ENCODE measurements around the gene SMAD3.

Gene SMAD3

GRCh38 chr15:67130673-67131601 lies 65.5 kb downstream of the SMAD3 start:
- Histone ChIP-seq H3K9me3 (ENCODE audit: control insufficient read depth, insufficient read depth, low read length) (no peaks in the 10 kb centered on the region), H3K9ac (ENCODE audit: low read depth, low read length) (no peak overlapping the region), H3K36me3 (ENCODE audit: insufficient read depth, low read length) (no peaks in the 10 kb centered on the region), H3K4me1 (ENCODE audit: insufficient read depth, low read length) (peaks cover 36% of the 10 kb centered on the region)

DNA sequence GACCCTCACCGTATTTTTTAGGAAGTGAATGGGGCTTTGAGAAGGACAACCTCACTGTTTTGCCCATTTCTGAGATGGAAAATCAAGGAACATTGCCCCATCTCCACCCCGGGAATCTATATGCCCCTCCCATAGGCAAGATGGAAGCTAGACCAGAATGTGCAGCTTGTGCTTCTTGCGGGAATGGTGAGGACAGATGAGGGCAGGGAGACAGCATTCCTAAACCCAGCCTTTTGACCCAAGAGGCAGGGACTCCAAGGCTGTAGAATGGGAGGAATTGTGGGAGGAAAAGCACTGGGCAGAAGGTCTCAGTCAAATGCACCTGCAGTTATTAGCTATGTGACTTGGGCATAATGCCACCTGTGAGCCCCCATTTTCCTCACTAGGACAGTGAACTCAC lies 66.9 kb downstream of the SMAD3 start:
- Histone ChIP-seq H3K36me3 (ENCODE audit: insufficient read depth, low read length) (no peaks in the 10 kb centered on the region), H3K9ac (ENCODE audit: low read depth, low read length) (no peak overlapping the region), H3K4me1 (ENCODE audit: insufficient read depth, low read length) (peaks cover 36% of the 10 kb centered on the region), H3K9me3 (ENCODE audit: control insufficient read depth, insufficient read depth, low read length) (no peaks in the 10 kb centered on the region)

GRCh38 chr15:67133026-67133425 lies 67.6 kb downstream of the SMAD3 start:
- H3K9ac ChIP-seq (ENCODE audit: low read depth, low read length), result no peak overlapping the region
- peaks cover 43% of the 10 kb centered on the region for H3K4me1 ChIP-seq (ENCODE audit: insufficient read depth, low read length)
- no peaks in the 10 kb centered on the region for H3K36me3 ChIP-seq (ENCODE audit: insufficient read depth, low read length)
- H3K9me3 ChIP-seq (ENCODE audit: control insufficient read depth, insufficient read depth, low read length), result no peaks in the 10 kb centered on the region

DNA sequence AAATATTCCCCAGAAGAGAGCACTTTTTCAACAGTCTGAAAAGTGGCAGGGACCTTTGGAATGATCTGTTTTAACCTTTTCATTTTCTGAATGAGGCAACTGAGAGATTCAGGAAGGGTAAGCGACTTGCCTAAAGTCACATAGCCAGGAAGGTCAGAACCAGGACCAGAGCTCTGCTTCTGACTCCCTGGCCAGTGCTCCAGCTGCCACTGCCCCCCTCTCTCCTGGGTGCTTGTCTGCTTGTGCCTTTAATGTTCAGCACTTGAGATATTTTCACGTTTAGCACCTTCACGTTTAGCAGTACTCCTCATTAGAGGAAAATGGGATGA lies 68.3 kb downstream of the SMAD3 start:
- no peaks in the 10 kb centered on the region for H3K36me3 ChIP-seq (ENCODE audit: insufficient read depth, low read length)
- peaks cover 49% of the 10 kb centered on the region for H3K4me1 ChIP-seq (ENCODE audit: insufficient read depth, low read length)
- H3K9ac ChIP-seq (ENCODE audit: low read depth, low read length), result no peak overlapping the region
- no peaks in the 10 kb centered on the region for H3K9me3 ChIP-seq (ENCODE audit: control insufficient read depth, insufficient read depth, low read length)

GRCh38 chr15:67134067-67134838 lies 68.9 kb downstream of the SMAD3 start:
- Histone ChIP-seq H3K9me3 (ENCODE audit: control insufficient read depth, insufficient read depth, low read length) (no peaks in the 10 kb centered on the region), H3K4me1 (ENCODE audit: insufficient read depth, low read length) (peaks cover 54% of the 10 kb centered on the region), H3K36me3 (ENCODE audit: insufficient read depth, low read length) (no peaks in the 10 kb centered on the region), H3K9ac (ENCODE audit: low read depth, low read length) (no peak overlapping the region)

- H3K9ac ChIP-seq (ENCODE audit: low read depth, low read length), result no peak overlapping the region
- peaks cover 58% of the 10 kb centered on the region for H3K4me1 ChIP-seq (ENCODE audit: insufficient read depth, low read length)
- no peaks in the 10 kb centered on the region for H3K9me3 ChIP-seq (ENCODE audit: control insufficient read depth, insufficient read depth, low read length)
- no peaks in the 10 kb centered on the region for H3K36me3 ChIP-seq (ENCODE audit: insufficient read depth, low read length)
Observed at GRCh38 chr15:67134871-67135492, 69.6 kb downstream of the SMAD3 start.

DNA sequence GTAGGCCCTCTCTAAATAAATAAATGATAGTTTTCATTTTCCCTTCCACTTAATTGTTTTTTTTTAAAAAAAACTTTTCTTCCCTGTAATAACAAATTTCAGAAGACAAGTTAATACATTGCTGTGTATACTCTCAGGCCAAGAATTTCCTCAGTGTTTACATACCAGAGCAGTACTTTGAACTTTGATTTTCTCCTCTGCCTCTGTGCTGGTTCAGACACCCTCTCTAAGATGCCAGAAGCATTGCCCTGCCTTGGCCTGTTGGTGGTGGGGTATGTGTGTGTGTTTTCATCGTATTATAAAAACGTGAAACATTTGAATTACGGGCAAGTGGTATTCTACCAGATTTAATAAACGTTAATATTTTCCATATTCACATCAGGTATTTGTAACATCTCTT lies 70.1 kb downstream of the SMAD3 start:
- peaks cover 56% of the 10 kb centered on the region for H3K4me1 ChIP-seq (ENCODE audit: insufficient read depth, low read length)
- H3K9me3 ChIP-seq (ENCODE audit: control insufficient read depth, insufficient read depth, low read length), result no peaks in the 10 kb centered on the region
- H3K9ac ChIP-seq (ENCODE audit: low read depth, low read length), result no peak overlapping the region
- H3K36me3 ChIP-seq (ENCODE audit: insufficient read depth, low read length), result no peaks in the 10 kb centered on the region

GRCh38 chr15:67136802-67137201 lies 71.4 kb downstream of the SMAD3 start:
- no peaks in the 10 kb centered on the region for H3K36me3 ChIP-seq (ENCODE audit: insufficient read depth, low read length)
- H3K9me3 ChIP-seq (ENCODE audit: control insufficient read depth, insufficient read depth, low read length), result no peaks in the 10 kb centered on the region
- H3K4me1 ChIP-seq (ENCODE audit: insufficient read depth, low read length), result peaks cover 46% of the 10 kb centered on the region
- H3K9ac ChIP-seq (ENCODE audit: low read depth, low read length), result no peak overlapping the region

GRCh38 chr15:67137319-67137718 lies 71.9 kb downstream of the SMAD3 start:
- H3K9me3 ChIP-seq (ENCODE audit: control insufficient read depth, insufficient read depth, low read length), result no peaks in the 10 kb centered on the region
- no peak overlapping the region for H3K9ac ChIP-seq (ENCODE audit: low read depth, low read length)
- peaks cover 49% of the 10 kb centered on the region for H3K4me1 ChIP-seq (ENCODE audit: insufficient read depth, low read length)
- no peaks in the 10 kb centered on the region for H3K36me3 ChIP-seq (ENCODE audit: insufficient read depth, low read length)

DNA sequence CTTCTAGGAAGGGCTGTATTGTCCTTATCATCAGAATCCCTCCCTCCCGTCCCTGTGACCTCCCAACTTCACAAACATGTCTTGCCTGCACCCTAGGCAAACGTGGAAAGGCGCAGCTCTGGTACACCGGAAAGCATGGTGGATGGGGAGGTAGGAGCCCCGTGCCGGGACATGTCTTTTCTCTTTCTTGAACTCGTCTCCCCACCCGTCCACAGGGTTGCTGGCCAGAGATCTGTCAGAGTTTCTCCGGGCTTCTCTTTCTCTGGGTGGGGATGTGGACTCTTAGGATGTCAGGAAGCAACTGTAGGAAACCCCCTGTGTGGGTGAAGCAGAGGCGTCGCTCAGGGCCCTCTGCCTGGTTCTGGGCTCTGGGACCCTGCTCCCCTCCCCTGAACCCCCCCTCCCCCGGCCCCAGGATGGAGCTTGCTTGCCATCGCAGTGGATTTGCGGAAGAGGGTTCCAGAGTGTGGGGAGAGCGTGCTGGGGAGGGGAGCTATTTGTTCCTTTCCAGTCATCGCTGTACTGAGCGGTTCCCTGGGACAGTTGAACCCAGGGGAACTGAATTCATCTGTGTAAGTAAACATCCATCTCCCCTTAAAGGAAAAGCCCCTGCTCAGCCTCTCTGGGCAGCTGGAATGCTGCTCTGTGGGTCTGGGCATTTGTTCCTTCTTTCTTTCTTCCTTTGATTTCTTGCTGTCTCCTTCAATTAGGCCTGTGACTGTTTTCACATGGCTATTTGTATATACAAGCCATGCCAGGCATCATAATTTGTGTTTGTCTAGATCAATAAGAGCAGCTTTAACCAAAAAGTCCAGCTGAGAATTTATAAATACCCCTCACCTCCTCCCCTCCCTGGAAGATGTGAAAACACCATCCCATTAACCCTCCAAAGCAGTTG lies 72.8 kb downstream of the SMAD3 start:
- Histone ChIP-seq H3K4me1 (ENCODE audit: insufficient read depth, low read length) (peaks cover 44% of the 10 kb centered on the region), H3K9ac (ENCODE audit: low read depth, low read length) (no peak overlapping the region), H3K36me3 (ENCODE audit: insufficient read depth, low read length) (no peaks in the 10 kb centered on the region)

DNA sequence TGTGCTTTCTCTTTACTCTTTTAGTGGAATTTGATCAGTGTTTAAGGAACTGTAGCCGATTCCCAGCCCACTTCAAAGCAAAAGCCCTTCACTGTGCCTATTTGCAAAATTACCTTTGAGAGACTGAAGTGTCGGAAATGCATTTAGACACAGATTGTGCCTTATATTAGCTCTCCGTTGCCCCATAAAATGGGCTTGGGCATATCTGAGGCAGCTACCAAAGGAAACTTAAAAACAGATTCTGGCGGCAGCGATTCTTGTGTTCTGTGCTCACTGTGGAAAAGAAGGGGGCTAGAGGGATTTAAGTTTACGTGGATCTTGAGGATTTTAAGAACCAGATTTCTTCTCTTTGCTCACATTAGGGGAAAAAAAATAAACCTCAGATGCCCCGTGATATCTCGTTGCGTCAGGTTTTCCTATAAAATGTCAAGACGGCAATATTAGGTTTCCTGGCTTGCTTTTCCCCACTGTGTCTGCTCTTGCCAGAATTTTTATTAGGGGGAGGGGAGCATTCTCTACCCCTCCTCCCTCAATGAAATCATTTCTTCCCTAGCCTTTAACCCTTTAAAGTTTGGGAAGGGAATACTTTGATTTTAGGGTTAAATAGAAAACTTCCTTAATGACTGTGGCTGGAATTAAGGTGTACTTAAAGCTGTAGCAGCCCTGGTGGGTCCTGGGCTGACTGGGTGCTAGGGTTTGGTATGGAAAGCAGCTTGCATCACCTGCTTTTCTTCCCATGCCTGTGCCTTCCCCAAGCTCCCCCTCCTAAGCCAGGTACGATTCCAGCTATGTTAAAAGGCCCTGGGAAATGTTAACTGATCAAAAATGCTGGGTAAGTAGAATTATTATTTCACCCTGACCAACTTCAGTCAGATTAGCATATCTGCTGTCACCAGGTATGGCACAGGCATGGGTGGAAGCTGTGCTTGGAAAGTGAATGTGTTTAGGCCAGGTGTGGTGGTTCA lies 73.8 kb downstream of the SMAD3 start:
- Histone ChIP-seq H3K9me3 (ENCODE audit: control insufficient read depth, insufficient read depth, low read length) (no peaks in the 10 kb centered on the region), H3K4me1 (ENCODE audit: insufficient read depth, low read length) (peaks cover 40% of the 10 kb centered on the region), H3K9ac (ENCODE audit: low read depth, low read length) (no peak overlapping the region), H3K36me3 (ENCODE audit: insufficient read depth, low read length) (no peaks in the 10 kb centered on the region)

More for the DNA sequence above, 72.8 kb downstream of the SMAD3 start:
- no peaks in the 10 kb centered on the region for H3K9me3 ChIP-seq (ENCODE audit: control insufficient read depth, insufficient read depth, low read length)

DNA sequence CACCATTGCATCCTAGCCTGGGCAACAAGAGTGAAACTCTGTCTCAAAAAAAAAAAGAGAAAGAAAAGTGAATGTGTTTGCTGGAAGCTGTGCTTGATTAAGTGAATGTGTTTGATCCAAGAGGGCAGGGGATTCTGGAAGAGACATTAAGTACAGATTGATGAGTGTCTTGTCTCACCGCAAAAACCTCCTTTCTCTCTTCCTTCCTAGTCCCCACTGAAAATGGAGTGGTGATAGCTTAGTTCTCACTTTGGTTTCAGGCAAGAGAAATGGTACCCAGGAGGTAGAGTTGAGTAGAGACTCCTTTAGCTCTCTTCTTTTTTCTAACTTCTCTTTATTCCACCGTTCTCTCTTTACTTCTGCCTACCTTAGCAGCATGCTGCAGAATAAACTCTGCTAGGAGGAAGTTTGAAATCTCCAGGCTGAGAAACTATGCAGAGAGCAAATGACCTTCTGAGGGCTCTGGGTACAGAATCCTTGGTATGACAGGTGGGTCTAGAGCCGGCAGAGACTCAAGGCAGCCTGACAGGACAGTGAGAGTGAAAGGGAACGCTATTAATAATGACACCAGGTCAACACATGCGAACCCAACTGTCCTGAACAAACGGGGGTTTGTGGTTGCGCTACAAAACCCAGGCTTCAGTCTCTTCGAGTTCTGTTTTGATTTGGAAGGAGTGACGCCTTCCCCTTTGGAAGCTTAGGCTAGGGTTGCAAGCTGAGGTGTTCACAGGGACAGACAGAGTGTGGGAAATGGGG lies 74.9 kb downstream of the SMAD3 start:
- Histone ChIP-seq H3K9me3 (ENCODE audit: control insufficient read depth, insufficient read depth, low read length) (no peaks in the 10 kb centered on the region), H3K4me1 (ENCODE audit: insufficient read depth, low read length) (peaks cover 43% of the 10 kb centered on the region), H3K9ac (ENCODE audit: low read depth, low read length) (no peak overlapping the region), H3K36me3 (ENCODE audit: insufficient read depth, low read length) (no peaks in the 10 kb centered on the region)
